D721Med (cell line): Measurements from ENCODE around the gene TMA16.
"Not testable (repeated sequence)": the region's sequence is repeated elsewhere in the genome, so short reads cannot be mapped to it uniquely, and the experiment has no call there.

ENCODE experiments used
- DNase-seq: peaks from one replicate; pipeline ENCODE4 v3.0.0; 2011; ENCODE audit warnings: low spot score; ENCODE audit not compliant: insufficient read length
- FAIRE-seq: peaks from 2 replicates; lab custom pipeline; 2011; peaks lifted over from hg19 to GRCh38; lab: Jason Lieb, UNC
- TF ChIP-seq, protein P1 (sequence below): IDR thresholded peaks from 2 replicates; pipeline ENCODE4 v1.5.1; 2012; ENCODE audit warnings: mild to moderate bottlenecking, control low read depth; ENCODE audit not compliant: insufficient read depth; ENCODE audit errors: missing control alignments

TMA16 gene

GRCh38 chr4:163494360-163495241, at the start of gene TMA16:
Gene TMA16 (plus strand): TSS chr4:163494690. CDS start chr4:163494802, 112 bp downstream.
- FAIRE-seq: no peak
- DNase-seq: peak; percentile 47
- TF ChIP-seq, protein P1, sequence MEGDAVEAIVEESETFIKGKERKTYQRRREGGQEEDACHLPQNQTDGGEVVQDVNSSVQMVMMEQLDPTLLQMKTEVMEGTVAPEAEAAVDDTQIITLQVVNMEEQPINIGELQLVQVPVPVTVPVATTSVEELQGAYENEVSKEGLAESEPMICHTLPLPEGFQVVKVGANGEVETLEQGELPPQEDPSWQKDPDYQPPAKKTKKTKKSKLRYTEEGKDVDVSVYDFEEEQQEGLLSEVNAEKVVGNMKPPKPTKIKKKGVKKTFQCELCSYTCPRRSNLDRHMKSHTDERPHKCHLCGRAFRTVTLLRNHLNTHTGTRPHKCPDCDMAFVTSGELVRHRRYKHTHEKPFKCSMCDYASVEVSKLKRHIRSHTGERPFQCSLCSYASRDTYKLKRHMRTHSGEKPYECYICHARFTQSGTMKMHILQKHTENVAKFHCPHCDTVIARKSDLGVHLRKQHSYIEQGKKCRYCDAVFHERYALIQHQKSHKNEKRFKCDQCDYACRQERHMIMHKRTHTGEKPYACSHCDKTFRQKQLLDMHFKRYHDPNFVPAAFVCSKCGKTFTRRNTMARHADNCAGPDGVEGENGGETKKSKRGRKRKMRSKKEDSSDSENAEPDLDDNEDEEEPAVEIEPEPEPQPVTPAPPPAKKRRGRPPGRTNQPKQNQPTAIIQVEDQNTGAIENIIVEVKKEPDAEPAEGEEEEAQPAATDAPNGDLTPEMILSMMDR: no peak

DNA sequence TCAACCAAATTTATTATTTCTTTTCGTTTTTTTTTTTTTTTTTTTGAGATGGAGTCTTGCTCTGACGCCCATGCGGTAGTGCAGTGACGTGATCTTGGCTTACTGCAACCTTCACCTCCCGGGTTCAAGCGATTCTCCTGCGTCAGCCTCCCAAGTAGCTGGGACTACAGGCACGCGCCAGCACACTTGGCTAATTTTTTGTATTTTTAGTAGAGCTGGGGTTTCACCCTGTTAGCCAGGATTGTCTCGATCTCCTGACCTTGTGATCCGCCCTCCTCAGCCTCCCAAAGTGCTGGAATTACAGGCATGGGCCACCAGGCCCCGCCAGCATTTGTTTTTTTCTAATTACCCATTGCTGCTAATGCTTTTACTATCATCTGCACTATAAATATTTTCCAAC, 47.5 kb upstream of the TMA16 start:
- not testable (repeated sequence) for FAIRE-seq, DNase-seq

DNA sequence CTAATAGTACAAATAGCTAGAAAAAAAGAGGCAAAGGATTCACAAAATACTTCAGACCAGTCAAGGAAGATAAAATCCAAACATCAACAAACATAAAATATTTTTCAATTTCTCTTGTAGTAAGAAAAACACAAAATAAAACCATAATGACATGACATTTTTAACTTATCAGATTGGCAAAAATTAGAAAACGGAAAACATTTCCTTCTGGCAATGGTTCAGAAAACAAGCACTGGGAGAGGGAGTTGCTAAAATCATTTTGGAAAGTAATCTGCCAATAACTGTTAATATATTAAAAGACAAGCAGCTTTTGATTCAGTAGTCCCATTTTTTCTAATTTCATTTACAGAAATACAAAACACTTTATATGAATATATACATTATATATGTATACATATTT, 47.0 kb upstream of the TMA16 start:
- FAIRE-seq (no peak), DNase-seq (no peak)
- TF ChIP-seq, protein P1: no peak

- TF ChIP-seq, protein P1: no peak
- FAIRE-seq: no peak
- no peak for DNase-seq
Observed at GRCh38 chr4:163448540-163449203, 45.8 kb upstream of the TMA16 start.

GRCh38 chr4:163462556-163462955, 31.9 kb upstream of the TMA16 start:
- FAIRE-seq: no peak

GRCh38 chr4:163467082-163467770, 27.3 kb upstream of the TMA16 start:
- DNase-seq (no peak), FAIRE-seq (no peak)
- TF ChIP-seq, protein P1: no peak

More at GRCh38 chr4:163462556-163462955, 31.9 kb upstream of the TMA16 start:
- DNase-seq: no peak
- TF ChIP-seq, protein P1: no peak

DNA sequence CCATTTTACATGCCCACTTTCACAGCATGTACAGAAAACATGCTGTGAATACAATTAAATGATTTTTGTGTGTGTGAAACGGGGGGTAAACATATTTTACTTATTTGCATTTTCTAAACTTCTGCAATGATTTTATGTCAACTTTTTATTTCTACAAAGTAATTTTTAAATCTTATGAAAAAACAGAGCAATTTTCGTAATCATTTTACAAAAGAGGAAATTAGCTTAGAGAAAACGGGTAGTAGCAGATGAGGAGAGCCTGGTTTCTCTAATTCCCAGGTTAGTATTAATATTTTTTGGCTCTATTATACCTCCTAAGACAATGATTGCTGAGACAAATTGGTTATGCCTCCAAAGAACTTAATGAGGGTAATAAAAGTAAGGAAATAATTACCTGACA, 24.1 kb upstream of the TMA16 start:
- DNase-seq: no peak
- no peak for FAIRE-seq
- TF ChIP-seq, protein P1: no peak
